Activated CD8-positive, alpha-beta memory T cell treated with anti-CD3 and anti-CD28 coated beads, Interleukin-2, amount 50 U/mL, for 24 hours (primary cell): ENCODE data around the gene MYT1.
"Not testable (repeated sequence)": the region's sequence is repeated elsewhere in the genome, so short reads cannot be mapped to it uniquely, and the experiment has no call there.

Experiments used
- DNase-seq: peaks from one replicate; pipeline ENCODE4 v3.0.0-alpha.2; 2020; ENCODE audit errors: extremely low read depth

Gene MYT1

GRCh38 chr20:64167676-64168075, 3.4 kb downstream of the MYT1 start:
- DNase-seq: no peak

GRCh38 chr20:64168381-64169090, 4.3 kb downstream of the MYT1 start:
- no peak for DNase-seq

GRCh38 chr20:64169091-64169560, 4.9 kb downstream of the MYT1 start:
- no peak for DNase-seq

- DNase-seq: no peak
These were observed 7.0 kb downstream of the MYT1 start for GRCh38 chr20:64171211-64171610.

GRCh38 chr20:64173116-64173515, 8.9 kb downstream of the MYT1 start:
- DNase-seq: no peak

- DNase-seq: no peak
These were observed 12.3 kb downstream of the MYT1 start for GRCh38 chr20:64176551-64176950.

- no peak for DNase-seq
These were observed 12.7 kb downstream of the MYT1 start for GRCh38 chr20:64176971-64177370.

- DNase-seq: no peak
These were observed 13.1 kb downstream of the MYT1 start for GRCh38 chr20:64177384-64177783.

- no peak for DNase-seq
These were observed 13.5 kb downstream of the MYT1 start for GRCh38 chr20:64177787-64178186.

- not testable (repeated sequence) for DNase-seq
These were observed 14.7 kb downstream of the MYT1 start for GRCh38 chr20:64178925-64179324.

- DNase-seq: no peak
These were observed 15.6 kb downstream of the MYT1 start for GRCh38 chr20:64179805-64180204.

- no peak for DNase-seq
These were observed 16.4 kb downstream of the MYT1 start for GRCh38 chr20:64180673-64181072.

- DNase-seq: no peak
These were observed 17.1 kb downstream of the MYT1 start for GRCh38 chr20:64181391-64181790.

GRCh38 chr20:64182146-64182865, 18.1 kb downstream of the MYT1 start:
- no peak for DNase-seq

GRCh38 chr20:64183313-64183712, 19.1 kb downstream of the MYT1 start:
- no peak for DNase-seq

- no peak for DNase-seq
These were observed 20.5 kb downstream of the MYT1 start for GRCh38 chr20:64184795-64185194.

GRCh38 chr20:64185276-64185900, 21.1 kb downstream of the MYT1 start:
- DNase-seq: no peak

GRCh38 chr20:64186071-64186598, 21.9 kb downstream of the MYT1 start:
- DNase-seq: no peak

GRCh38 chr20:64187213-64187612, 23.0 kb downstream of the MYT1 start:
- not testable (repeated sequence) for DNase-seq

- DNase-seq: no peak
These were observed 23.8 kb downstream of the MYT1 start for GRCh38 chr20:64188091-64188490.

GRCh38 chr20:64188682-64189529, 24.7 kb downstream of the MYT1 start:
- no peak for DNase-seq

- no peak for DNase-seq
These were observed 25.3 kb downstream of the MYT1 start for GRCh38 chr20:64189530-64189966.
